ENCODE data around the gene ARID1B. TPM values are rescaled to one million over a fixed set of nuclear protein-coding genes. Genes with fewer than 3 reads are reported as not detected.

Gene ARID1B
- total and polyA plus RNA-seq, 10 of the 15 experiments (the other 5 are each of a cell fraction or from before 2014, with no cell fraction given): 24.7 to 133 (median 54.6) TPM

- in situ Hi-C loops (cut with MboI): no loop called here
- CTCF ChIA-PET: interaction anchor here (0.7 kb wide), 1 partner anchor 27 kb away, joined by 3 read pairs; no protein-coding TSS in a partner anchor
- BruUV-seq (replicated peaks): no TSS peak
These were observed 397.6 kb downstream of the ARID1B start for GRCh38 chr6:157174731-157175130.

GRCh38 chr6:157177731-157178336 lies 400.7 kb downstream of the ARID1B start:
- in situ Hi-C loops (cut with MboI): no loop called here
- SMC1A ChIA-PET (ENCODE audit: uncharacterized antibody, unreplicated experiment): no interaction called here
- TF ChIP-seq PML (IDR thresholded peaks at IDR 0.05; ENCODE audit: low read length): no peak
- TF ChIP-seq MXI1 (IDR thresholded peaks at IDR 0.05; ENCODE audit: low read depth, low read length): no peak
- no peak for TF ChIP-seq PRDM15 (CRISPR knock-in tag; IDR thresholded peaks at IDR 0.05)
- no peak for TF ChIP-seq NBN (IDR thresholded peaks at IDR 0.05)
- TF ChIP-seq, protein P1, sequence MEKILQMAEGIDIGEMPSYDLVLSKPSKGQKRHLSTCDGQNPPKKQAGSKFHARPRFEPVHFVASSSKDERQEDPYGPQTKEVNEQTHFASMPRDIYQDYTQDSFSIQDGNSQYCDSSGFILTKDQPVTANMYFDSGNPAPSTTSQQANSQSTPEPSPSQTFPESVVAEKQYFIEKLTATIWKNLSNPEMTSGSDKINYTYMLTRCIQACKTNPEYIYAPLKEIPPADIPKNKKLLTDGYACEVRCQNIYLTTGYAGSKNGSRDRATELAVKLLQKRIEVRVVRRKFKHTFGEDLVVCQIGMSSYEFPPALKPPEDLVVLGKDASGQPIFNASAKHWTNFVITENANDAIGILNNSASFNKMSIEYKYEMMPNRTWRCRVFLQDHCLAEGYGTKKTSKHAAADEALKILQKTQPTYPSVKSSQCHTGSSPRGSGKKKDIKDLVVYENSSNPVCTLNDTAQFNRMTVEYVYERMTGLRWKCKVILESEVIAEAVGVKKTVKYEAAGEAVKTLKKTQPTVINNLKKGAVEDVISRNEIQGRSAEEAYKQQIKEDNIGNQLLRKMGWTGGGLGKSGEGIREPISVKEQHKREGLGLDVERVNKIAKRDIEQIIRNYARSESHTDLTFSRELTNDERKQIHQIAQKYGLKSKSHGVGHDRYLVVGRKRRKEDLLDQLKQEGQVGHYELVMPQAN (conservative IDR thresholded peaks at IDR 0.05): no peak
- TF ChIP-seq SREBF2 (IDR thresholded peaks at IDR 0.05; ENCODE audit: low read length): no peak
- no peak for TF ChIP-seq RAD21 (IDR thresholded peaks at IDR 0.05; ENCODE audit: insufficient read depth, low read depth, low read length)
- no peak for TF ChIP-seq ZNF384 (IDR thresholded peaks at IDR 0.05; ENCODE audit: borderline replicate concordance, low read depth, low read length)
- TF ChIP-seq ZZZ3 (IDR thresholded peaks at IDR 0.05; ENCODE audit: control insufficient read depth, insufficient read length, low read depth): no peak
- no peak for TF ChIP-seq ZNF274 (IDR thresholded peaks at IDR 0.05; ENCODE audit: insufficient read depth, insufficient read length)

More at GRCh38 chr6:157174731-157175130, 397.6 kb downstream of the ARID1B start:
- no peak for DNase-seq (ENCODE audit: low read depth, low spot score)
- H3K4me3 ChIP-seq: no peak overlapping the region
- H3K4me2 ChIP-seq (ENCODE audit: control insufficient read depth, insufficient read depth): no peak overlapping the region
- H2AFZ ChIP-seq (ENCODE audit: control insufficient read depth, low read depth, low read length): no peak overlapping the region
- H3K27ac ChIP-seq (ENCODE audit: control insufficient read depth, insufficient read depth): no peak overlapping the region
- H3K9me3 ChIP-seq (replicated peaks; ENCODE audit: control insufficient read depth, insufficient read depth, low read length): no peaks in the 10 kb centered on the region
- TF ChIP-seq RB1 (IDR thresholded peaks at IDR 0.05; ENCODE audit: borderline replicate concordance) (no peak), RFX5 (IDR thresholded peaks at IDR 0.05; ENCODE audit: low read depth, low read length) (no peak), HCFC1 (IDR thresholded peaks at IDR 0.05; ENCODE audit: low read length) (no peak), ZZZ3 (IDR thresholded peaks at IDR 0.05; ENCODE audit: control insufficient read depth, insufficient read length, low read depth) (no peak), NFYA (IDR thresholded peaks at IDR 0.05; ENCODE audit: borderline replicate concordance, low read depth, low read length) (no peak), SP1 (IDR thresholded peaks at IDR 0.05; ENCODE audit: low read depth, low read length) (no peak), CBX3 (IDR thresholded peaks at IDR 0.05; ENCODE audit: borderline replicate concordance, low read depth) (no peak), RELA (IDR thresholded peaks at IDR 0.05; ENCODE audit: borderline replicate concordance, partially characterized antibody) (no peak), MYB (IDR thresholded peaks at IDR 0.05; ENCODE audit: borderline replicate concordance, low read depth, low read length) (no peak)
- no peak for ATAC-seq
- no peaks in the 10 kb centered on the region for H3K79me2 ChIP-seq (ENCODE audit: control insufficient read depth, insufficient read depth, low read length)
- no peak overlapping the region for H3K9ac ChIP-seq (ENCODE audit: control insufficient read depth, insufficient read depth, low read length)
- H3K27me3 ChIP-seq (replicated peaks in 1 of 2; ENCODE audit: control insufficient read depth in 2 of 2, insufficient read depth in 2 of 2, low read length in 1 of 2): no peaks in the 10 kb centered on the region
- no peaks in the 10 kb centered on the region for H4K20me1 ChIP-seq (ENCODE audit: control insufficient read depth, insufficient read depth)
- ChIA-PET SMC1A (ENCODE audit: uncharacterized antibody, unreplicated experiment) (no interaction called here), POLR2A (no interaction called here), RAD21 (ENCODE audit: unreplicated experiment) (no interaction called here)
- H3K36me3 ChIP-seq (ENCODE audit: control insufficient read depth in 2 of 2, insufficient read depth in 2 of 2, low read length in 1 of 2): peaks cover 4 to 26% of the 10 kb centered on the region in 2 experiments; a peak in 2 of 4 replicates
- intact Hi-C loops (cut with micrococcal nuclease; ENCODE audit: unreplicated experiment): no loop called here
- H3K4me1 ChIP-seq (ENCODE audit: control insufficient read depth, insufficient read depth, low read length): no peaks in the 10 kb centered on the region
- FAIRE-seq: no peak

More at GRCh38 chr6:157177731-157178336, 400.7 kb downstream of the ARID1B start:
- Histone ChIP-seq H3K79me2 (ENCODE audit: control insufficient read depth, insufficient read depth, low read length) (no peaks in the 10 kb centered on the region), H2AFZ (ENCODE audit: control insufficient read depth, low read depth, low read length) (no peak overlapping the region), H3K9ac (ENCODE audit: control insufficient read depth, insufficient read depth, low read length) (no peak overlapping the region), H3K4me1 (ENCODE audit: control insufficient read depth, insufficient read depth, low read length) (no peaks in the 10 kb centered on the region), H3K36me3 (ENCODE audit: control insufficient read depth in 2 of 2, insufficient read depth in 2 of 2, low read length in 1 of 2) (peaks cover 9 to 30% of the 10 kb centered on the region in 2 experiments), H3K27me3 (replicated peaks in 1 of 2; ENCODE audit: control insufficient read depth in 2 of 2, insufficient read depth in 2 of 2, low read length in 1 of 2) (no peaks in the 10 kb centered on the region), H3K4me2 (ENCODE audit: control insufficient read depth, insufficient read depth) (no peak overlapping the region), H4K20me1 (ENCODE audit: control insufficient read depth, insufficient read depth) (no peaks in the 10 kb centered on the region), H3K27ac (ENCODE audit: control insufficient read depth, insufficient read depth) (no peak overlapping the region), H3K4me3 (no peak overlapping the region), H3K9me3 (replicated peaks; ENCODE audit: control insufficient read depth, insufficient read depth, low read length) (no peaks in the 10 kb centered on the region)
- no peak for FAIRE-seq
- RAD21 ChIA-PET (ENCODE audit: unreplicated experiment): no interaction called here
- POLR2A ChIA-PET: no interaction called here
- ATAC-seq: no peak
- intact Hi-C loops (cut with micrococcal nuclease; ENCODE audit: unreplicated experiment): no loop called here
- no TSS peak for BruUV-seq (replicated peaks)
- 94% methylated on average over 15 of the region's 15 CpGs for WGBS (ENCODE audit: insufficient coverage, insufficient replicate concordance, low lambda C conversion rate, missing lambda C conversion rate)
- DNase-seq (ENCODE audit: low read depth, low spot score): no peak
- CTCF ChIA-PET: no interaction called here

All from GM12878 (cell line).